ENCODE data around the gene RIBC2. TPM values are rescaled to one million over a fixed set of nuclear protein-coding genes. Genes with fewer than 3 reads are reported as not detected.

The RIBC2 gene
- total and polyA plus RNA-seq, 4 donors = 0.25 to 1.5 TPM; not detected in 2

GRCh38 chr22:45468872-45469271, 55.4 kb downstream of the RIBC2 start (continued):
- TF ChIP-seq, protein P1, sequence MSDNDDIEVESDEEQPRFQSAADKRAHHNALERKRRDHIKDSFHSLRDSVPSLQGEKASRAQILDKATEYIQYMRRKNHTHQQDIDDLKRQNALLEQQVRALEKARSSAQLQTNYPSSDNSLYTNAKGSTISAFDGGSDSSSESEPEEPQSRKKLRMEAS (IDR thresholded peaks at IDR 0.05) = no peak
- TF ChIP-seq JUND (IDR thresholded peaks at IDR 0.05) = no peak

- 75% methylated on average over 8 of the region's 8 CpGs for WGBS
- DNase-seq (ENCODE audit: low spot score) = no peak
- no peak overlapping the region for H3K27ac ChIP-seq (ENCODE audit: low read depth in 1 of 2, low read length in 2 of 2)
These were observed 56.0 kb downstream of the RIBC2 start for GRCh38 chr22:45469281-45470073.

GRCh38 chr22:45470871-45471270, 57.4 kb downstream of the RIBC2 start:
- WGBS = 84% methylated on average over 11 of the region's 11 CpGs
- H3K27ac ChIP-seq (ENCODE audit: low read depth in 1 of 2, low read length in 2 of 2) = no peak overlapping the region
- no peak for DNase-seq (ENCODE audit: low spot score)
- no peak overlapping the region for H3K9ac ChIP-seq (ENCODE audit: low read depth in 1 of 2, low read length in 2 of 2)
- TF ChIP-seq CTCF (IDR thresholded peaks at IDR 0.05; ENCODE audit: low read depth, low read length, missing input control) (no peak), JUND (IDR thresholded peaks at IDR 0.05) (no peak), FOXA1 (IDR thresholded peaks at IDR 0.05) (no peak), GABPA (IDR thresholded peaks at IDR 0.05 in 1 of 2, conservative IDR thresholded peaks at IDR 0.05 in 1 of 2) (no peak), ATF3 (IDR thresholded peaks at IDR 0.05) (no peak), RXRA (IDR thresholded peaks at IDR 0.05) (no peak)
- no peaks in the 10 kb centered on the region for H3K27me3 ChIP-seq (ENCODE audit: control insufficient read depth in 4 of 4, insufficient read depth in 4 of 4, low read length in 3 of 4)
- H3K4me3 ChIP-seq (ENCODE audit: low read depth in 1 of 3, low read length in 3 of 3) = no peak overlapping the region
- no peaks in the 10 kb centered on the region for H3K36me3 ChIP-seq (ENCODE audit: control insufficient read depth in 4 of 4, insufficient read depth in 3 of 4, low read depth in 1 of 4, low read length in 3 of 4)
- H3K4me1 ChIP-seq (ENCODE audit: control insufficient read depth in 4 of 4, insufficient read depth in 4 of 4, low read length in 3 of 4) = no peaks in the 10 kb centered on the region
- H3K9me3 ChIP-seq (ENCODE audit: control insufficient read depth in 4 of 4, low read length in 3 of 4) = no peaks in the 10 kb centered on the region

More at GRCh38 chr22:45469281-45470073, 56.0 kb downstream of the RIBC2 start:
- Histone ChIP-seq H3K9me3 (ENCODE audit: control insufficient read depth in 4 of 4, low read length in 3 of 4) (no peaks in the 10 kb centered on the region), H3K4me1 (ENCODE audit: control insufficient read depth in 4 of 4, insufficient read depth in 4 of 4, low read length in 3 of 4) (no peaks in the 10 kb centered on the region), H3K9ac (ENCODE audit: low read depth in 1 of 2, low read length in 2 of 2) (no peak overlapping the region), H3K4me3 (ENCODE audit: low read depth in 1 of 3, low read length in 3 of 3) (no peak overlapping the region), H3K36me3 (ENCODE audit: control insufficient read depth in 4 of 4, insufficient read depth in 3 of 4, low read depth in 1 of 4, low read length in 3 of 4) (no peaks in the 10 kb centered on the region), H3K27me3 (ENCODE audit: control insufficient read depth in 4 of 4, insufficient read depth in 4 of 4, low read length in 3 of 4) (no peaks in the 10 kb centered on the region)
- TF ChIP-seq FOXA1 (IDR thresholded peaks at IDR 0.05) = no peak
- no peak for TF ChIP-seq YY1 (IDR thresholded peaks at IDR 0.05)
- no peak for TF ChIP-seq SP1 (IDR thresholded peaks at IDR 0.05)
- no peak for TF ChIP-seq TAF1 (conservative IDR thresholded peaks at IDR 0.05)
- no peak for TF ChIP-seq EGR1 (IDR thresholded peaks at IDR 0.05; ENCODE audit: low read depth in 2 of 2)
- TF ChIP-seq, protein P1 (IDR thresholded peaks at IDR 0.05) = no peak
- TF ChIP-seq, protein P2, sequence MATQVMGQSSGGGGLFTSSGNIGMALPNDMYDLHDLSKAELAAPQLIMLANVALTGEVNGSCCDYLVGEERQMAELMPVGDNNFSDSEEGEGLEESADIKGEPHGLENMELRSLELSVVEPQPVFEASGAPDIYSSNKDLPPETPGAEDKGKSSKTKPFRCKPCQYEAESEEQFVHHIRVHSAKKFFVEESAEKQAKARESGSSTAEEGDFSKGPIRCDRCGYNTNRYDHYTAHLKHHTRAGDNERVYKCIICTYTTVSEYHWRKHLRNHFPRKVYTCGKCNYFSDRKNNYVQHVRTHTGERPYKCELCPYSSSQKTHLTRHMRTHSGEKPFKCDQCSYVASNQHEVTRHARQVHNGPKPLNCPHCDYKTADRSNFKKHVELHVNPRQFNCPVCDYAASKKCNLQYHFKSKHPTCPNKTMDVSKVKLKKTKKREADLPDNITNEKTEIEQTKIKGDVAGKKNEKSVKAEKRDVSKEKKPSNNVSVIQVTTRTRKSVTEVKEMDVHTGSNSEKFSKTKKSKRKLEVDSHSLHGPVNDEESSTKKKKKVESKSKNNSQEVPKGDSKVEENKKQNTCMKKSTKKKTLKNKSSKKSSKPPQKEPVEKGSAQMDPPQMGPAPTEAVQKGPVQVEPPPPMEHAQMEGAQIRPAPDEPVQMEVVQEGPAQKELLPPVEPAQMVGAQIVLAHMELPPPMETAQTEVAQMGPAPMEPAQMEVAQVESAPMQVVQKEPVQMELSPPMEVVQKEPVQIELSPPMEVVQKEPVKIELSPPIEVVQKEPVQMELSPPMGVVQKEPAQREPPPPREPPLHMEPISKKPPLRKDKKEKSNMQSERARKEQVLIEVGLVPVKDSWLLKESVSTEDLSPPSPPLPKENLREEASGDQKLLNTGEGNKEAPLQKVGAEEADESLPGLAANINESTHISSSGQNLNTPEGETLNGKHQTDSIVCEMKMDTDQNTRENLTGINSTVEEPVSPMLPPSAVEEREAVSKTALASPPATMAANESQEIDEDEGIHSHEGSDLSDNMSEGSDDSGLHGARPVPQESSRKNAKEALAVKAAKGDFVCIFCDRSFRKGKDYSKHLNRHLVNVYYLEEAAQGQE (IDR thresholded peaks at IDR 0.05) = no peak
- no peak for TF ChIP-seq GABPA (IDR thresholded peaks at IDR 0.05 in 1 of 2, conservative IDR thresholded peaks at IDR 0.05 in 1 of 2)
- TF ChIP-seq RAD21 (IDR thresholded peaks at IDR 0.05) = no peak
